GM06990 (cell line): Measurements from ENCODE around the gene SNX18.

Experiments used
- DNase-seq: peaks from one replicate; pipeline ENCODE4 v3.0.0-alpha.2; 2011; ENCODE audit not compliant: insufficient read length; ENCODE audit errors: extremely low read depth
- H3K27me3 ChIP-seq: replicated peaks from 2 replicates; pipeline ENCODE4 v1.6.0; 2011; ENCODE audit warnings: low read length; ENCODE audit not compliant: control insufficient read depth, insufficient read depth
- H3K36me3 ChIP-seq: 2 replicates; pipeline ENCODE4 v1.5.1; 2011; ENCODE audit warnings: low read length; ENCODE audit not compliant: control insufficient read depth, insufficient read depth
- H3K4me3 ChIP-seq: replicated peaks from 2 replicates; pipeline ENCODE4 v1.5.1; 2011; ENCODE audit warnings: low read depth, mild to moderate bottlenecking, control low read depth, low read length
- TF ChIP-seq, protein P1 (sequence below): IDR thresholded peaks from 2 replicates; pipeline ENCODE4 v1.5.1; 2011; ENCODE audit warnings: low read length, control low read depth, mild to moderate bottlenecking, inconsistent platforms; ENCODE audit not compliant: insufficient read depth, poor library complexity, severe bottlenecking

The SNX18 gene

GRCh38 chr5:54551926-54552325 lies 34.4 kb downstream of the SNX18 start:
- H3K27me3 ChIP-seq = no peaks in the 10 kb centered on the region
- TF ChIP-seq, protein P1, sequence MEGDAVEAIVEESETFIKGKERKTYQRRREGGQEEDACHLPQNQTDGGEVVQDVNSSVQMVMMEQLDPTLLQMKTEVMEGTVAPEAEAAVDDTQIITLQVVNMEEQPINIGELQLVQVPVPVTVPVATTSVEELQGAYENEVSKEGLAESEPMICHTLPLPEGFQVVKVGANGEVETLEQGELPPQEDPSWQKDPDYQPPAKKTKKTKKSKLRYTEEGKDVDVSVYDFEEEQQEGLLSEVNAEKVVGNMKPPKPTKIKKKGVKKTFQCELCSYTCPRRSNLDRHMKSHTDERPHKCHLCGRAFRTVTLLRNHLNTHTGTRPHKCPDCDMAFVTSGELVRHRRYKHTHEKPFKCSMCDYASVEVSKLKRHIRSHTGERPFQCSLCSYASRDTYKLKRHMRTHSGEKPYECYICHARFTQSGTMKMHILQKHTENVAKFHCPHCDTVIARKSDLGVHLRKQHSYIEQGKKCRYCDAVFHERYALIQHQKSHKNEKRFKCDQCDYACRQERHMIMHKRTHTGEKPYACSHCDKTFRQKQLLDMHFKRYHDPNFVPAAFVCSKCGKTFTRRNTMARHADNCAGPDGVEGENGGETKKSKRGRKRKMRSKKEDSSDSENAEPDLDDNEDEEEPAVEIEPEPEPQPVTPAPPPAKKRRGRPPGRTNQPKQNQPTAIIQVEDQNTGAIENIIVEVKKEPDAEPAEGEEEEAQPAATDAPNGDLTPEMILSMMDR = no peak
- DNase-seq = no peak

DNA sequence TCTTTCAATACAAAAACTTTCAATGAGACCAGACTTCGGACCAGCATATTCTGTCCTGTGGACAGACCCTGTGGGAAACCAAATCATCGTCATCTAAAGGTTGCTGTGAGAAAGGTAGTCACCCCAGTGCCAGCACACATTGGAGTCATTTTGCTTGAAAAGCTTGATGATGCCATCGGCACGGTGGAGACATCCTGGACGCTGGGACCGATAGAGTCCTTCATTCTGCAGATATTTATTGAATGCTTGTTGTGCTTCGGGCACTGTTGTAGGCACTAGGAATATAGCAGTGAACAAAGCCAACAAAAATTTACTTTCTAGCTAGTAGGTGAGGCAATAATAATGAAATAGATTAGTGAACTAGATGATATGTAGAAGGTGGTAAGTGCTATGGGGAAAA lies 34.9 kb downstream of the SNX18 start:
- TF ChIP-seq, protein P1 = no peak
- Histone ChIP-seq H3K36me3 (no peaks in the 10 kb centered on the region), H3K4me3 (no peak overlapping the region), H3K27me3 (no peaks in the 10 kb centered on the region)
- DNase-seq = no peak

More at GRCh38 chr5:54551926-54552325, 34.4 kb downstream of the SNX18 start:
- H3K36me3 ChIP-seq = no peaks in the 10 kb centered on the region
- no peak overlapping the region for H3K4me3 ChIP-seq

- Histone ChIP-seq H3K27me3 (no peaks in the 10 kb centered on the region), H3K4me3 (no peak overlapping the region), H3K36me3 (no peaks in the 10 kb centered on the region)
- TF ChIP-seq, protein P1 = no peak
- DNase-seq = no peak
Observed at GRCh38 chr5:54553659-54554207, 36.2 kb downstream of the SNX18 start.

DNA sequence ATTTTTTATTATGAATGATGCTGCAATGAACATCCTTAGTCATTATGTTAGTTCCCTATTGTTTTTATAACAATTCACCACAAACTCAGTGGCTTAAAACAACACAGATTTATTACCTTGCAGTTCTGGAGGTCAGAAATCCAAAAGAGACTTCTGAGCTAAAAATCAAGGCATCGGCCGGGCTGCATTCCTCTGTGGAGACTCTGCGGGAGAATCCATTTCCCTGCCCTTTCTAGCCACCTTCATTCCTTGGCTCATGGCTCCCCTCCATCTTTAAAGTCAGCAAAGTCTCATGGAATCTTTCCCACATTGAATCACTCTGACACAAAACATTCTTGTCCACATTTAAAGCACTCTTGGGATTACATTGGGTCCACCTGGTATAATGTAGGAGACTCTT lies 38.6 kb downstream of the SNX18 start:
- H3K36me3 ChIP-seq = no peaks in the 10 kb centered on the region
- no peaks in the 10 kb centered on the region for H3K27me3 ChIP-seq
- DNase-seq = no peak
- H3K4me3 ChIP-seq = no peak overlapping the region
- TF ChIP-seq, protein P1 = no peak

DNA sequence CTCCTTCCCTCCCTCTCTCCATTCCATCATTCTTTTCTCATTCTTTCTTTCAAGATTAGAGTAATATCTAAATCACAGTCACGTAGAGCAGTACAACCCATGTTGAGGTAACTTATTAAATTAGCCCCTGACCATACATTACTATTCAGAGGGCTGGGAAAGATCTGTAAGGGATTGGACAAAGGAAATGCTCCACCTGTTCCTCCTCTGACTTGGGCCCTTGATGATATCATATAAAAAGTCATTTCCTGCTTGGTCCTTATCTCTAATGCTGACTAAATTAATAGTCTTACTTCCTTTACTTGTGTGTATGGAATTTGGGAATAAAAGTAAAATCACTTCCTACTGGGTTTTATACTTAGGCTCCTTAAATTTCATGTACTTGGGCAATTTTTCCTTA lies 40.8 kb downstream of the SNX18 start:
- Histone ChIP-seq H3K27me3 (no peaks in the 10 kb centered on the region), H3K4me3 (no peak overlapping the region), H3K36me3 (no peaks in the 10 kb centered on the region)
- no peak for DNase-seq
- TF ChIP-seq, protein P1 = no peak

DNA sequence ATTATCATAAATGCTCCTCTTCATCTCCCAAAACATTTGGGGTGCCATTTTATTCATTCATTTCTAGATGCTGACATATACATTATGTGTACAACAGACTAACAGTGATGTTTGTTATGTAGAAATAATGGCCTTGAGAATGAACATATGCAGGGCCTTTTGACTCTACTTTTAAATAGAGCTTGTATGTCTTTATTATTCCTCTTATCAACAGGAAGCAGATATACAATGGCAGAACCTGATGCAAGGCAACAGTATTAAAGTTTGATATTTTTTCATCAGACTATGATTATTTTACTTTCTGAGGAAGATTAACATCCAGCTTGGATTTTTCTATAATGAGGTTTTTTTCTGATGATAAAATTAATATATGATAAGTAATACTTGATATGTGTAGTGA lies 44.1 kb downstream of the SNX18 start:
- no peak for DNase-seq
- Histone ChIP-seq H3K4me3 (no peak overlapping the region), H3K27me3 (no peaks in the 10 kb centered on the region), H3K36me3 (no peaks in the 10 kb centered on the region)
- TF ChIP-seq, protein P1 = no peak
